HepG2 (cell line): ENCODE results near the gene TAF12. TPM values are rescaled to one million over a fixed set of nuclear protein-coding genes. Genes with fewer than 3 reads are reported as not detected.

Source experiments
- ATF4 ChIP-seq, 2 experiments: fragments of 450-650 bp in 1 of 2; sonication (generic) in 1 of 2; formaldehyde crosslinking; IDR thresholded peaks; 2 replicates each; pipeline versions ENCODE4 v1.5.0 to v1.8.0; 2020 to 2022; ENCODE audit warnings: mild to moderate bottlenecking in 1 of 2, missing genetic modification reagents in 1 of 2
- CTCF ChIP-seq: sonication (generic); formaldehyde crosslinking; IDR thresholded peaks from 2 replicates; pipeline ENCODE4 v1.5.0; 2020; ENCODE audit warnings: mild to moderate bottlenecking, missing genetic modification reagents, moderate library complexity
- KDM5B ChIP-seq: sonication (generic); formaldehyde crosslinking; IDR thresholded peaks from 2 replicates; pipeline ENCODE4 v1.4.0; 2020; ENCODE audit warnings: missing genetic modification reagents, mild to moderate bottlenecking, borderline replicate concordance
- KLF16 ChIP-seq, 2 experiments: sonication (generic) in 1 of 2; formaldehyde crosslinking in 1 of 2; IDR thresholded peaks; 2 replicates each; pipeline versions ENCODE4 v1.6.1 to v1.8.0; 2016 to 2023; ENCODE audit warnings: missing genetic modification reagents in 2 of 2, missing compliant biosample characterization in 1 of 2
- PLSCR1 ChIP-seq: sonication (generic); formaldehyde crosslinking; IDR thresholded peaks from 2 replicates; pipeline ENCODE4 v1.5.0; 2020; ENCODE audit warnings: missing genetic modification reagents, mild to moderate bottlenecking, borderline replicate concordance
- PTBP1 ChIP-seq: fragments of 200-400 bp; formaldehyde crosslinking; IDR thresholded peaks from 2 replicates; pipeline ENCODE4 v1.6.1; 2018; ENCODE audit warnings: low read length, low read depth; ENCODE audit not compliant: poor library complexity, severe bottlenecking
- RXRB ChIP-seq: IDR thresholded peaks from 2 replicates; pipeline ENCODE4 v1.6.1; 2016; ENCODE audit warnings: borderline replicate concordance, missing genetic modification reagents, missing compliant biosample characterization
- TRIM24 ChIP-seq: sonication (generic); formaldehyde crosslinking; IDR thresholded peaks from 2 replicates; pipeline ENCODE4 v1.8.0; 2022; ENCODE audit warnings: mild to moderate bottlenecking, missing genetic modification reagents
- ZNF263 ChIP-seq: sonication (generic); formaldehyde crosslinking; IDR thresholded peaks from 2 replicates; pipeline ENCODE4 v1.4.0; 2020; ENCODE audit warnings: missing genetic modification reagents
- ZNF431 ChIP-seq: sonication (generic); formaldehyde crosslinking; IDR thresholded peaks from 2 replicates; pipeline ENCODE4 v1.9.0; 2022; ENCODE audit warnings: missing genetic modification reagents, low read depth, mild to moderate bottlenecking, borderline replicate concordance
- ZNF597 ChIP-seq: sonication (generic); formaldehyde crosslinking; IDR thresholded peaks from 2 replicates; pipeline ENCODE4 v1.5.0; 2020; ENCODE audit warnings: missing genetic modification reagents
- ZNF652 ChIP-seq: IDR thresholded peaks from 2 replicates; pipeline ENCODE4 v1.6.1; 2016; ENCODE audit warnings: low read depth, borderline replicate concordance
- ZNF737 ChIP-seq: sonication (generic); formaldehyde crosslinking; IDR thresholded peaks from 2 replicates; pipeline ENCODE4 v1.5.0; 2020; ENCODE audit warnings: missing genetic modification reagents, mild to moderate bottlenecking, borderline replicate concordance
- polyA plus RNA-seq, 8 experiments: library from polyadenylated mRNA; depleted of rRNA in 3 of 8; stranded (reverse) in 7 of 8; unstranded in 1 of 8; fragments of >200 nt; fragmentation: Illumina TruSeq in 4 of 8; extraction: Trizol in 4 of 8; gene quantifications; 2 replicates each; pipeline versions ENCODE4 v1.2.1 to v1.2.3, GENCODE V29; 2011 to 2016; ENCODE audit warnings: low read depth in 4 of 8, missing spikeins in 1 of 8, mixed read lengths in 1 of 8; ENCODE audit not compliant: insufficient read depth in 1 of 8
- total RNA-seq, 5 experiments: library from RNA; depleted of rRNA; stranded (reverse); fragments of >200 nt; fragmentation: Illumina TruSeq; extraction: Trizol; gene quantifications; 2 replicates each; pipeline ENCODE4 v1.2.3, GENCODE V29; 2016; ENCODE audit warnings: low read depth in 1 of 5

TAF12 gene
- total and polyA plus RNA-seq, 2 of the 13 experiments (the other 11 are each of a cell fraction or from before 2014, with no cell fraction given): 16.3 to 17.1 TPM

- TF ChIP-seq PLSCR1 (no peak), ZNF597 (CRISPR knock-in tag) (no peak), TRIM24 (no peak), ZNF737 (CRISPR knock-in tag) (no peak), ZNF652 (CRISPR knock-in tag) (no peak), PTBP1 (no peak), KDM5B (no peak), RXRB (CRISPR knock-in tag) (no peak), ZNF263 (CRISPR knock-in tag) (no peak), ATF4 (CRISPR knock-in tag; IDR thresholded peaks at IDR 0.05) (no peak), ZNF431 (CRISPR knock-in tag) (no peak), KLF16 (CRISPR knock-in tag; IDR thresholded peaks at IDR 0.05) (peak in 1 of 2 experiments; percentile 28; a peak in 1 of 4 replicates), CTCF (CRISPR knock-in tag) (peak; percentile 85)
These were observed 40.1 kb downstream of the TAF12 start (continued) for GRCh38 chr1:28602536-28603439.
